Germinal center (tissue), 1 donor: ENCODE data around the gene WDR5.

ENCODE experiments used
- DNase-seq: peaks from one replicate; pipeline ENCODE4 v3.0.0; 2012; ENCODE audit warnings: mixed read lengths, low spot score

Gene WDR5

GRCh38 chr9:134189145-134189469, 53.2 kb downstream of the WDR5 start:
- DNase-seq = no peak

DNA sequence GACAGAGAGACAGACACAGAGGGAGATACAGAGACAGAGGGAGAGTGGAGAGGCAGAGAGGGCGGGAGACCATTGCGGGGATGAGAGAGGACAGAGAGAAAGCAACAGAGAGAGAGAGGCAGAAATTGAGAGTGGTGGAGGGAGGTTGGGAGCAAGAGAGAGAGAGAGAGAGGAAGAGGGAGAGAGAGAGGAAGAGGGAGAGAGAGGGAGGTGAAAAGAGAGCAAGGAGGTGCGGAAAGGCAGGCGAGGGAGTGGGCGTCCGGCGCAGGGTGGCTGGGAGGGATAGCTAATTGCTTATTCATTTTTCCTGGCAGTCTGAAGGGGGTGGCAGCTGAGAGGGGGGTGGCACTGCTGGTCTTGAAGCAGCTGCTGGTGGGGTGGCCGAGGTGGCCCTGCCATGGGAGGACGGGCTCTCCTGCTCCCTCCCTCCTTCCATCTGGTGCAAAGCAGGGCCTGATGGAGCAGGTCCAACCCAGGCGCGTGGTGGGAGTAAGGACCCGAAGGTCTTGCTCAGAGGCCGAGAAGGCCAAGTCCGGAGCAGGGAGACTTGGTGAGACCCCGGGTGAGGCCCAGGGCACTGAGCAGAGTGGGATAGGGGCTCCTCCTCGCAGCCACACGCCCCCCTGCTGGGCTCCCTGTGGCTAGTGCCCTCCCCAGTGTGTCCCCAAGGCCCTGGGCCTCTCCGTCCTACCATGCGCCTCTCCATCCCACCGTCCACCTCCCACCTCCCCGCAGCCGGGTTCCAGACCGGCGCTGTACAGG, 53.8 kb downstream of the WDR5 start:
- no peak for DNase-seq

DNA sequence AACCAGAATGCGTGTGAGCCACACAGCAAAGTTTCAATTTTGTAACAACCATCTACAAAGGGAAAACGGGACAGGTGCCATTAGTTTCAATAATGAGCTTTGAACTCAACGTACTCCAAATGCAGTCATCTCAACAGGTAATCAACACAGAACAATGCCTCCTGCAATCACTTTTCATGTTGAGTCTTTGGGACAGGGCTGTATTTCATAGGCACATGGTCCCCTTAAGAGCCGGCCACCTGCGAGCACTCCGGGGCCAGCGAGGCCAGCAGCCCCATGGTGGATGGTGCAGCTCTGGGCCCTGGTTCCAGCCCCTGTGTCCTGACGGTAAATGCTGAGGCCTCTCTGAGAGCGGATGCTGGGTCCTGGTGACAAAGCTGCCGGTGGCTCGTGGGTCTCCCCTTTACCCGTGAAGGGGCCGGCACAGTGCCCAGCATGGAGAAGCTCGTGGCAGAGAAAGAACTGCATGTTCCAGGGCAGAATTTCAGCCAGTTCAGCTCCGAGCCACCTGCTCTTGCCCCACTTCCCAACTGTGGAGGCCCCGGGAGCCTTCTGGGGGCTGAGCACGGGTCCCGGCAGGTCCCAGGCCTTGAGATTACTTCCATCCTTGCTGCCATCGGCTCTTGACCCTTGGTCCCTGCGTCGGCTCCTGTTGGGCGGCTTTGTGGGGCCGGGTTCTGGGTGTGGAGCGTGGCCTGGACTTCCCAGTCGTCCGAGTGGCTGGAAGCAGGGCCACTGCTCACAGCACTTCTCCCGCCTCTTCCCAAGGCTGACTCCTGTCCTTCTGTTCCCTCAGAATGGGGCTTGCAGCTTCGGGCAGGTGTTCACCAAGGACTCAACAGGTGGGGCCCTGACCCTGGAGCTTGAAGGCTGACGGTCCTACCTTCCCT, 54.6 kb downstream of the WDR5 start:
- DNase-seq = no peak

DNA sequence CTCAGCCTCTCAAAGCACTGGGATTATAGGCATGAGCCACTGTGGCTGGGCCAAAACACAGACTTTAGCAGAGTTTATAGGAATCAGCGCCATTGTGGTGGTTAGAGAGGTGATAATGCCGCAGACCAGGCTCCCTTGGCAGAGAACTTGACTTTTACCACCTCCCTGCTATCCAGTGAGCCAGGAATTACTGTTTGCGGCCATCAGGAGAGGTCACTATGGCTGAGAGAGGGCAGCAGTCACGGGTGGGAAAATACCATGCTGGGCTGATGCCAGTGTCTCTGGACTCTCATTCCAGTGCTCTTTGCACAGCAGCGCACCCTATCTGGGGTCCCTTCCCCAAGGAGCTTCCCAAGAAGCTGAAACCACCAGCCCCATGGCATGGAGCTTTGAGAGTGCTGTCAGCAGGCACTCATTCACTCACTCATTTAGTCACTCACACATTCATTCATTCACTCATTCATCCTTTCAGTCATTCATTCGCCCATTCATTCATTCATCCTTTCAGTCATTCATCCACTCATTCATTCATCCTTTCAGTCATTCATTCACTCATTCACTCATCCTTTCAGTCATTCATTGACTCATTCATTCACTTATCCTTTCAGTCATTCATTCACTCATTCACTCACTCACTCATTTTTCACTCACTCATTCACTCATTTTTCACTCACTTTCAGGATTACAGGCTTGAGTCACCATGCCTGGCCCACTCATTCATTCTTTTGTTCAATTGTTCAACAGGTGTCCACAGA, 55.8 kb downstream of the WDR5 start:
- DNase-seq = no peak

DNA sequence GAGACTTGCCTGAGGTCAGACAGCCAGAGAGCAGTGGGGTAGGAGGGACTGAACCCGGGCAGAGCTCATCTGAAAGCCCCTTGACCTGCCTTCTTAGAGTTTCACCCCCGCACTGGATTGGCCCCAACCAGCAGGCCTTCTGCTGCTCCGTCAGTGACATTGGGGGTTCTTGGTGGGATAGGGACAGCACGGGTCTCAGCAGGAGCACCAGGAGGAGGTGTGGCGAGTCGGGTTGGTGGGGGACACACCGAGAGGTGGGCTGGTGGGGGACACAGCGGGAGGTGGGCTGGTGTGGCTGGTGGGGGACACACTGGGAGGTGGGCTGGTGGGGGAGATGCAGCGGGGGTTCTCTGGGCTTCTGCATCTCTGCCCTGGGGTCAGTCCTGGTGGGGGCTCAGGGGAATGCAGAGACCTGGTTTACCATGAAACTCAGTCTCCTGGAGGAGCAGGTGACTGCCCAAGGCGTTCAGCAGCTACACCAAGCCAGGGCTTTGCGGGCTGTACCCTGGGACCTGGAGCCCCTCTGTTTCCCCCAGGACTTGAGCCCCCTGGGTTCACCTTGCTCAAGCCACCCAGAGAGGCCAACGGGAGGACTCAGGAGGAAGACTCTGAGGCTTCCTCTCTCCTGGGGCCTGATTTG, 56.5 kb downstream of the WDR5 start:
- no peak for DNase-seq

- no peak for DNase-seq
These were observed 57.3 kb downstream of the WDR5 start for GRCh38 chr9:134192951-134193731.

GRCh38 chr9:134193912-134194535, 58.1 kb downstream of the WDR5 start:
- DNase-seq = no peak

DNA sequence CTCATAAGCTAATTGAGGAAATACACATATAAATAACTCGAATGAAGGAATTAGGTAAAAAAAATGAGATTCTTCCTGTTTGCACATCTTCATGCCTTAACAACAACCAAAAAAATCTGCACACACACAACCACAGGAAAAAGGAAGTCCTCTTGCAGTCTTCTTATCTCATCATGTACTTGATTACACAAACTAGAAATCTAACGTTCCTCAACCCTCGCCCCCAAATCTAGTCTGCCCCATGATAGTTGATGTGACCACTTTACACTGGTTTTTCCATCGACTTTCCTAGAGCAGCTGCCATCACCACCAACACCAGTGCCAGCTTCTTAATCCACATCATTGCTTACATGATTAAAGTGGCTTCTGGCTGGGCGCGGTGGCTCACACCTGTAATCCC, 59.7 kb downstream of the WDR5 start:
- DNase-seq = no peak

- DNase-seq = no peak
These were observed 61.0 kb downstream of the WDR5 start for GRCh38 chr9:134196911-134197310.

GRCh38 chr9:134198791-134199190, 62.9 kb downstream of the WDR5 start:
- DNase-seq = no peak

DNA sequence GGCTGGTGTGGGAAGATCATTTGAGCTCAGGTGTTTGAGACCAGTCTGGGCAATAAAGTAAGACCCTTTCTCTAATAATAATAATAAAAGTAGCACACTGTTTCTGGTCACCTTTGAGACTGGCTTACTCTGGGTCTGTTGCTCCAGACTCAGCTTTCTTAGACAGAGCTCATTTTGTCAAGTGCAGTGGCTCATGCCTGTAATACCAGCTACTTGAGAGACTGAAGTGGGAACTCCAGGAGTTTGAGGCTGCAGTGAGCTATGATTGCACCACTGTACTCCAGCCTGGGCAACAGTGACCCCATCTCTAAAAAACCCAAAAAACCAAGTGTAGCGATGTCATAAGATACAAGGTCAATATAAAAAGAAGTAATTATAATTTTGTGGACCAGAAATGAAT, 64.8 kb downstream of the WDR5 start:
- no peak for DNase-seq

GRCh38 chr9:134203224-134203623, 67.3 kb downstream of the WDR5 start:
- no peak for DNase-seq

DNA sequence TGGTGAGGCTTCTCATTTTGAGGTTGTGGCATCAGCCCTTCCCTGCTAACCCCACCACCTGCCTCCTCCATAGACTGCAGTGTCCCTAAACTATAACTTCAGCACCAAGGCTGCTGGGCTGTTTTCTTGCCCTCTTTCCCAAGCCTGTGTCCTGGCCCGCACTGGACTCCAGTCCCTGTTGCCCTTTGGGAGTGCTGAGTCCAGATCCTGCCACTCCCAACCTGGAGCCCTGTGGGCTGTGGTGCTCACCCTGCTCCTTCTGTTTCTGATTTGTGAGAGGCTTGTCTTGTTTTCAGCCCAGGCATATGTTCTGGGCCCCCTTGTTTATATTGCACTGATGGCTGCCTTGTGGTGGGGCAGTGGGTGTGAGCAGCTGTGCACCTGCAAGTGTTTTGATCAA, 68.2 kb downstream of the WDR5 start:
- DNase-seq = no peak

- DNase-seq = no peak
These were observed 69.2 kb downstream of the WDR5 start for GRCh38 chr9:134204991-134205578.

- DNase-seq = no peak
These were observed 69.9 kb downstream of the WDR5 start for GRCh38 chr9:134205672-134206310.

DNA sequence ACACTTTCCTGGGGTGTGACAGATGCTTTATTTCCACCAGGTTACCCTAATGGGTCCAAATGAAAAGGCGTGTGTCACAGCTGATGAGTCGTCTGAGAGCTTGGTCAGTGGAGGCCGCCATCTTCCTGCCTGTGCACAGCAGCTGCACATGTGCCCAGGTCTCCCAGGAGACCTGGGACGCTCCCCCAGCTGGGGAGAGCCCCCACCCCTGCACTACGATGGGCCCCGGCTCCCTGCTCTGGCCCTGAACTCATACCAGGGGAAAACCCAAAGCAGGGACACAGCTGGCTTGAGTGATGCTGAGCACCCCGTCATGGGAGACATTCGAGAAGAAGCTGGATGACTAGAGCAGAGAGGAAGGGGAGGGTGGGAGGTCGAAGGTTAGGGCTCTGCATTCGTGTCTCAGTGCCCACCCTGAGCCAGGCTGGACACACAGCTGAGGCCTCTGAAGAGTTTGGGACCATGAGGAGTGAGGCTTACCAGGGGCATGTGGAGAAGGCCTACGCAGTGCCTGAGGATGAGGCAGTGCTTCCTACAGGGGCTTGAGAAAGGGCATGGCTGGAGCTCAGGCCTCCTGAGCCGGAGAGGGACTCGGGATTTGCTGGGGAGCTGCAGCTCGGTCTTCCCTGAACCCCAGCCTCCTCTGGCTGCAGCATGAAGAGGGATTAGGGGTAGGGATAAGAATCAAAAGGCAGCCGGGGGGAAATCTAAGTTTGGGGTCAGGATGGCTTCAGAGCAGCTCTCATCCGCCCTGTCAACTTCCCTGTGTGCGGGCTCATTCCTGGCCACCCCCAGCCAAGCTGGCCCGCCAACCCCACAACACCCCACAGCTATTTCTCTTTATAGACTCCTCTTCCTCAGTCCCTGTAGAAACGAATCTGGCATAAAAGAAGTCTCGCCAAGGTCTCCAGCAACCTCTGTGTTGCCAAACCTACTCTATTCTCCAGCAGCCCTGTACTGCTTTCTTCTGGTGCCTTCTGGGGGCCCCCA, 70.7 kb downstream of the WDR5 start:
- no peak for DNase-seq

GRCh38 chr9:134208310-134208841, 72.5 kb downstream of the WDR5 start:
- no peak for DNase-seq

DNA sequence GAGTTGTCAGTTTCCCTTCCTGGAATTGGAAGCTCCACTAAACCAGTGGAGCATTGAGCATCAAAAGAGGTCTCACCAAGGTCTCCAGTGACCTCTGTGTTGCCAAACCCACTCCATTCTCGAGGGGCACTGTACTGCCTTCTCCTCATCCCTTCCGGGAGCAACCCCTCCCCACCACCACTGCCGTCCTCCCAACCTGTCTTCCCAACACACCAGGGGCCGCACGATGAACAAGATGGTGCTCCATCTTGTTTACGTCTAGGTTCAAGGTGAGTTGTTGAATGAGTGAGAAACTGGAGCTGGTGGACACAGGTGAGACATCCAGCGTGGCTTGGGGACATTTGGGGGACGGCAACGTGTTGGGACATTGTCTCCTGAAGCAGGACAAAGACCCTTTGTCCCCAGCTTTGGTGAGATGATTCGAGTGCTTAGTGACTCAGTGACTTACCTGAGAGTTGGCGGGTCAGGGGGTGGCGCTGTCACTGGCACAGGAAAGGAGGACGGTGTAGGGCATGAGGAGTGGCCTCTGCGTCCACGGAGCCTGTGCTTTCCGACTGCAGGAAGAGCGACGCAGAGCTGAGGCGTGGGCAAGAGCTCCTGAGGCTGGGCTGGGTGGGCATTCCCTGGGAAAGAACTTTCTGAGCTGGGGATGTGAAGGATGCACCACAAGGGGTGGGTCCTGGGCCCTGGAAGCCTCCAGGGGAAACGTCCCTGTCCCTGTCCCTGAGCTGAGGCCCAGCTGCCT, 73.3 kb downstream of the WDR5 start:
- DNase-seq = no peak
